ENCODE measurements around the gene LRRC4B. TPM values are rescaled to one million over a fixed set of nuclear protein-coding genes. Genes with fewer than 3 reads are reported as not detected.

The LRRC4B gene
- total RNA-seq, 2 experiments from 2014 or later, result not detected

- Mint-ChIP-seq H3K4me1 (ENCODE audit: low read depth) (peaks cover 17% of the 10 kb centered on the region), H3K27me3 (ENCODE audit: low read depth) (no peaks in the 10 kb centered on the region), H3K27ac (no peak overlapping the region), H3K9me3 (ENCODE audit: insufficient read depth) (no peaks in the 10 kb centered on the region), H3K4me3 (no peak overlapping the region), H3K36me3 (ENCODE audit: low read depth) (no peaks in the 10 kb centered on the region)
- ChIA-PET CTCF (no interaction called here), POLR2A (no interaction called here)
- DNase-seq, result no peak
- ATAC-seq, result no peak
These were observed 53.7 kb downstream of the LRRC4B start for GRCh38 chr19:50514346-50515167.

- POLR2A ChIA-PET, result no interaction called here
- CTCF ChIA-PET, result no interaction called here
- H3K4me3 Mint-ChIP-seq, result no peak within 1 kb of the TSS
- H3K27me3 Mint-ChIP-seq (ENCODE audit: low read depth), result no peaks in the 10 kb centered on the region
- H3K36me3 Mint-ChIP-seq (ENCODE audit: low read depth), result peaks cover 3% of the 10 kb centered on the region
- peak within 1 kb of the TSS; percentile 37 for H3K27ac Mint-ChIP-seq
- peaks cover 18% of the 10 kb centered on the region for H3K4me1 Mint-ChIP-seq (ENCODE audit: low read depth)
- DNase-seq, result no peak
- no peak for ATAC-seq
- no peaks in the 10 kb centered on the region for H3K9me3 Mint-ChIP-seq (ENCODE audit: insufficient read depth)
These were observed 54.4 kb downstream of the LRRC4B start, which contains the start of gene ASPDH for GRCh38 chr19:50513746-50514345. Gene ASPDH, minus strand, starts transcription at chr19:50513913. Its CDS starts 90 bp downstream, at chr19:50513823.

GRCh38 chr19:50512999-50513745 is 55.1 kb downstream of the LRRC4B start:
- Mint-ChIP-seq H3K4me1 (ENCODE audit: low read depth) (peaks cover 20% of the 10 kb centered on the region), H3K4me3 (no peak overlapping the region), H3K27ac (peak overlapping the region; percentile 37), H3K36me3 (ENCODE audit: low read depth) (peaks cover 5% of the 10 kb centered on the region), H3K9me3 (ENCODE audit: insufficient read depth) (no peaks in the 10 kb centered on the region), H3K27me3 (ENCODE audit: low read depth) (no peaks in the 10 kb centered on the region)
- no peak for DNase-seq
- POLR2A ChIA-PET, result no interaction called here
- no peak for ATAC-seq
- CTCF ChIA-PET, result interaction anchor here (1.6 kb wide), 1 partner anchor 25 kb away, joined by 4 read pairs; no protein-coding TSS in a partner anchor

GRCh38 chr19:50512112-50512998 is 55.9 kb downstream of the LRRC4B start:
- no peak for DNase-seq
- Mint-ChIP-seq H3K27ac (peak overlapping the region; percentile 37), H3K27me3 (ENCODE audit: low read depth) (no peaks in the 10 kb centered on the region), H3K4me3 (no peak overlapping the region), H3K9me3 (ENCODE audit: insufficient read depth) (no peaks in the 10 kb centered on the region), H3K4me1 (ENCODE audit: low read depth) (peaks cover 22% of the 10 kb centered on the region), H3K36me3 (ENCODE audit: low read depth) (peaks cover 5% of the 10 kb centered on the region)
- CTCF ChIA-PET, result interaction anchor here (1.6 kb wide), 2 partner anchors 25 kb away, joined by 4 to 5 read pairs; no protein-coding TSS in a partner anchor
- ATAC-seq, result no peak
- POLR2A ChIA-PET, result interaction anchor here (1.7 kb wide), 1 partner anchor 128 kb away, joined by 4 read pairs; the partner anchor contains the start of gene POLD1

GRCh38 chr19:50511069-50511822 is 57.0 kb downstream of the LRRC4B start, which contains the start of gene JOSD2:
Gene JOSD2, minus strand, starts transcription at chr19:50511191. Its CDS starts 760 bp downstream, at chr19:50510431.
- Mint-ChIP-seq H3K36me3 (ENCODE audit: low read depth) (peaks cover 5% of the 10 kb centered on the region), H3K9me3 (ENCODE audit: insufficient read depth) (no peaks in the 10 kb centered on the region), H3K4me3 (peak within 1 kb of the TSS; percentile 94), H3K27ac (peak within 1 kb of the TSS; percentile 97), H3K4me1 (ENCODE audit: low read depth) (peaks cover 22% of the 10 kb centered on the region), H3K27me3 (ENCODE audit: low read depth) (no peaks in the 10 kb centered on the region)
- DNase-seq, result peak; percentile 99
- POLR2A ChIA-PET, result interaction anchor here (0.6 to 1.7 kb wide), 5 partner anchors 8 to 127 kb away, joined by 3 to 4 read pairs (median 3); partner anchors contain the start of gene POLD1
- CTCF ChIA-PET, result interaction anchor here (1.1 to 1.7 kb wide), 5 partner anchors 11 to 45 kb away, joined by 3 to 7 read pairs (median 4); no protein-coding TSS in a partner anchor
- peak; percentile 97 for ATAC-seq

GRCh38 chr19:50510700-50511068 is 57.6 kb downstream of the LRRC4B start:
- DNase-seq (no peak), ATAC-seq (no peak)
- no peaks in the 10 kb centered on the region for H3K9me3 Mint-ChIP-seq (ENCODE audit: insufficient read depth)
- H3K27me3 Mint-ChIP-seq (ENCODE audit: low read depth), result no peaks in the 10 kb centered on the region
- ChIA-PET CTCF (interaction anchor here (1.1 to 1.7 kb wide), 4 partner anchors 10 to 46 kb away, joined by 3 to 7 read pairs (median 4); no protein-coding TSS in a partner anchor), POLR2A (interaction anchor here (0.6 to 1.7 kb wide), 4 partner anchors 9 to 126 kb away, joined by 3 to 4 read pairs (median 3); partner anchors contain the start of gene POLD1)
- peaks cover 22% of the 10 kb centered on the region for H3K4me1 Mint-ChIP-seq (ENCODE audit: low read depth)
- H3K27ac Mint-ChIP-seq, result peak overlapping the region; percentile 97
- peaks cover 5% of the 10 kb centered on the region for H3K36me3 Mint-ChIP-seq (ENCODE audit: low read depth)
- H3K4me3 Mint-ChIP-seq, result peak overlapping the region; percentile 94

- CTCF ChIA-PET, result interaction anchor here (1.1 to 1.9 kb wide), 3 partner anchors 29 to 153 kb away, joined by 3 to 7 read pairs (median 6); no protein-coding TSS in a partner anchor
- peaks cover 6% of the 10 kb centered on the region for H3K36me3 Mint-ChIP-seq (ENCODE audit: low read depth)
- ATAC-seq (no peak), DNase-seq (no peak)
- H3K4me1 Mint-ChIP-seq (ENCODE audit: low read depth), result peaks cover 22% of the 10 kb centered on the region
- POLR2A ChIA-PET, result interaction anchor here (1.7 kb wide), 1 partner anchor 126 kb away, joined by 4 read pairs; the partner anchor contains the start of gene POLD1
- H3K27me3 Mint-ChIP-seq (ENCODE audit: low read depth), result no peaks in the 10 kb centered on the region
- peak overlapping the region; percentile 94 for H3K4me3 Mint-ChIP-seq
- H3K27ac Mint-ChIP-seq, result peak overlapping the region; percentile 97
- H3K9me3 Mint-ChIP-seq (ENCODE audit: insufficient read depth), result no peaks in the 10 kb centered on the region
These were observed 58.0 kb downstream of the LRRC4B start for GRCh38 chr19:50510121-50510670.

- H3K4me3 Mint-ChIP-seq, result peak overlapping the region; percentile 45
- CTCF ChIA-PET, result interaction anchor here (1.9 kb wide), 1 partner anchor 152 kb away, joined by 6 read pairs; no protein-coding TSS in a partner anchor
- ATAC-seq (no peak), DNase-seq (no peak)
- POLR2A ChIA-PET, result no interaction called here
- H3K27ac Mint-ChIP-seq, result peak overlapping the region; percentile 64
- peaks cover 7% of the 10 kb centered on the region for H3K36me3 Mint-ChIP-seq (ENCODE audit: low read depth)
- H3K27me3 Mint-ChIP-seq (ENCODE audit: low read depth), result no peaks in the 10 kb centered on the region
- peaks cover 20% of the 10 kb centered on the region for H3K4me1 Mint-ChIP-seq (ENCODE audit: low read depth)
- no peaks in the 10 kb centered on the region for H3K9me3 Mint-ChIP-seq (ENCODE audit: insufficient read depth)
These were observed 58.9 kb downstream of the LRRC4B start for GRCh38 chr19:50509366-50509765.

- Mint-ChIP-seq H3K9me3 (ENCODE audit: insufficient read depth) (no peaks in the 10 kb centered on the region), H3K4me1 (ENCODE audit: low read depth) (peaks cover 20% of the 10 kb centered on the region), H3K4me3 (peak overlapping the region; percentile 13), H3K27ac (peak overlapping the region; percentile 72), H3K36me3 (ENCODE audit: low read depth) (peaks cover 7% of the 10 kb centered on the region), H3K27me3 (ENCODE audit: low read depth) (no peaks in the 10 kb centered on the region)
- ChIA-PET POLR2A (interaction anchor here (0.6 kb wide), 1 partner anchor 124 kb away, joined by 3 read pairs; no protein-coding TSS in a partner anchor), CTCF (interaction anchor here (1.9 kb wide), 1 partner anchor 152 kb away, joined by 6 read pairs; no protein-coding TSS in a partner anchor)
- DNase-seq (no peak), ATAC-seq (no peak)
These were observed 59.4 kb downstream of the LRRC4B start for GRCh38 chr19:50508843-50509190.

- Mint-ChIP-seq H3K27me3 (ENCODE audit: low read depth) (no peaks in the 10 kb centered on the region), H3K27ac (no peak overlapping the region), H3K9me3 (ENCODE audit: insufficient read depth) (no peaks in the 10 kb centered on the region), H3K4me3 (no peak overlapping the region), H3K4me1 (ENCODE audit: low read depth) (peaks cover 20% of the 10 kb centered on the region), H3K36me3 (ENCODE audit: low read depth) (peaks cover 7% of the 10 kb centered on the region)
- ChIA-PET POLR2A (no interaction called here), CTCF (no interaction called here)
- ATAC-seq, result no peak
- DNase-seq, result no peak
These were observed 60.9 kb downstream of the LRRC4B start for GRCh38 chr19:50507376-50507775.
